Nephron (organoid): ENCODE measurements around the gene MT2A.

Experiments used
- H3K27ac Mint-ChIP-seq, 3 experiments: 2 replicates each; pipeline ENCODE4 v1.8.0; 2020; ENCODE audit warnings: mixed read lengths in 3 of 3, mild to moderate bottlenecking in 2 of 3, moderate library complexity in 1 of 3
- H3K27me3 Mint-ChIP-seq: 2 replicates; pipeline ENCODE4 v1.8.0; 2021; ENCODE audit warnings: low read depth, mild to moderate bottlenecking, moderate library complexity, mixed read lengths
- H3K36me3 Mint-ChIP-seq: 2 replicates; pipeline ENCODE4 v1.8.0; 2020; ENCODE audit warnings: low read depth, mixed read lengths
- H3K4me1 Mint-ChIP-seq: 2 replicates; pipeline ENCODE4 v1.8.0; 2020; ENCODE audit warnings: mixed read lengths
- H3K4me3 Mint-ChIP-seq, 3 experiments: 2 replicates each; pipeline ENCODE4 v1.8.0; 2020; ENCODE audit warnings: mild to moderate bottlenecking in 3 of 3, mixed read lengths in 3 of 3, moderate library complexity in 2 of 3
- H3K9me3 Mint-ChIP-seq: 2 replicates; pipeline ENCODE4 v1.8.0; 2020; ENCODE audit warnings: mixed read lengths
- CTCF ChIP-seq, 3 experiments: fragments of 200-600 bp; sonication (generic); IDR thresholded peaks; one replicate each; pipeline ENCODE4 v1.5.0; 2021; ENCODE audit warnings: antibody characterized with exemption in 3 of 3; ENCODE audit not compliant: unreplicated experiment in 3 of 3

Gene MT2A

GRCh38 chr16:56605475-56605874 is 2.9 kb upstream of the MT2A start:
- Mint-ChIP-seq H3K36me3 (no peaks in the 10 kb centered on the region), H3K9me3 (no peaks in the 10 kb centered on the region), H3K4me1 (peaks cover 40% of the 10 kb centered on the region), H3K4me3 (no peak overlapping the region), H3K27me3 (peaks cover 48% of the 10 kb centered on the region), H3K27ac (peak overlapping the region in 1 of 3 experiments; percentile 95)
- TF ChIP-seq CTCF (IDR thresholded peaks at IDR 0.05; ENCODE audit: unreplicated experiment in 3 of 3): no peak

GRCh38 chr16:56606071-56606475 is 2.3 kb upstream of the MT2A start:
- Mint-ChIP-seq H3K27me3 (peaks cover 48% of the 10 kb centered on the region), H3K9me3 (no peaks in the 10 kb centered on the region), H3K4me1 (peaks cover 46% of the 10 kb centered on the region)

GRCh38 chr16:56606476-56607108 is 1.8 kb upstream of the MT2A start:
- H3K4me3 Mint-ChIP-seq: peak overlapping the region; percentile 45 to 58 (median 56)
- H3K27me3 Mint-ChIP-seq: peaks cover 48% of the 10 kb centered on the region
- H3K27ac Mint-ChIP-seq: peak overlapping the region; percentile 81 to 95 (median 87)
- H3K9me3 Mint-ChIP-seq: no peaks in the 10 kb centered on the region
- TF ChIP-seq CTCF (IDR thresholded peaks at IDR 0.05; ENCODE audit: unreplicated experiment in 3 of 3): no peak
- no peaks in the 10 kb centered on the region for H3K36me3 Mint-ChIP-seq
- H3K4me1 Mint-ChIP-seq: peaks cover 50% of the 10 kb centered on the region

More at GRCh38 chr16:56606071-56606475, 2.3 kb upstream of the MT2A start:
- peak overlapping the region; percentile 81 to 95 (median 87) for H3K27ac Mint-ChIP-seq
- H3K36me3 Mint-ChIP-seq: no peaks in the 10 kb centered on the region
- peak overlapping the region in 1 of 3 experiments; percentile 56 for H3K4me3 Mint-ChIP-seq
- TF ChIP-seq CTCF (IDR thresholded peaks at IDR 0.05; ENCODE audit: unreplicated experiment in 3 of 3): no peak

- Mint-ChIP-seq H3K27ac (peak overlapping the region; percentile 81 to 95 (median 87)), H3K4me3 (peak overlapping the region; percentile 45 to 58 (median 56)), H3K36me3 (no peaks in the 10 kb centered on the region)
Observed at GRCh38 chr16:56607109-56607618, 1.2 kb upstream of the MT2A start.

GRCh38 chr16:56607675-56608042 is 725 bp upstream of the MT2A start:
- Mint-ChIP-seq H3K4me1 (peaks cover 50% of the 10 kb centered on the region), H3K27me3 (peaks cover 41% of the 10 kb centered on the region), H3K27ac (peak overlapping the region; percentile 81 to 95 (median 87)), H3K9me3 (no peaks in the 10 kb centered on the region), H3K36me3 (no peaks in the 10 kb centered on the region), H3K4me3 (peak overlapping the region; percentile 35 to 68 (median 56))
- no peak for TF ChIP-seq CTCF (IDR thresholded peaks at IDR 0.05; ENCODE audit: unreplicated experiment in 3 of 3)

More at GRCh38 chr16:56607109-56607618, 1.2 kb upstream of the MT2A start:
- Mint-ChIP-seq H3K27me3 (peaks cover 42% of the 10 kb centered on the region), H3K9me3 (no peaks in the 10 kb centered on the region), H3K4me1 (peaks cover 50% of the 10 kb centered on the region)
- no peak for TF ChIP-seq CTCF (IDR thresholded peaks at IDR 0.05; ENCODE audit: unreplicated experiment in 3 of 3)
